ENCODE results near the gene CDH4. TPM values are rescaled to one million over a fixed set of nuclear protein-coding genes. Genes with fewer than 3 reads are reported as not detected.

The CDH4 gene
- total RNA-seq, 1 experiment from 2014 or later = 5.3 TPM

GRCh38 chr20:61438285-61438684 is 186.2 kb downstream of the CDH4 start:
- CTCF ChIA-PET = no interaction called here
- no peak for TF ChIP-seq TEAD4 (CRISPR knock-in tag; IDR thresholded peaks at IDR 0.05)
- DNase-seq (ENCODE audit: low spot score) = no peak
- H3K27me3 Mint-ChIP-seq (ENCODE audit: low read depth) = peaks cover 6% of the 10 kb centered on the region
- peak overlapping the region; percentile 99 for H3K27ac Mint-ChIP-seq
- no peak for ATAC-seq
- H3K4me3 Mint-ChIP-seq = peak overlapping the region; percentile 12
- peaks cover 70% of the 10 kb centered on the region for H3K4me1 Mint-ChIP-seq
- H3K9me3 Mint-ChIP-seq = peaks cover 5% of the 10 kb centered on the region
- H3K36me3 Mint-ChIP-seq = peaks cover 2% of the 10 kb centered on the region; the same call in 1 of the 2 replicates
- POLR2A ChIA-PET = interaction anchor here (0.6 kb wide), 1 partner anchor 58 kb away, joined by 4 read pairs; no protein-coding TSS in a partner anchor

DNA sequence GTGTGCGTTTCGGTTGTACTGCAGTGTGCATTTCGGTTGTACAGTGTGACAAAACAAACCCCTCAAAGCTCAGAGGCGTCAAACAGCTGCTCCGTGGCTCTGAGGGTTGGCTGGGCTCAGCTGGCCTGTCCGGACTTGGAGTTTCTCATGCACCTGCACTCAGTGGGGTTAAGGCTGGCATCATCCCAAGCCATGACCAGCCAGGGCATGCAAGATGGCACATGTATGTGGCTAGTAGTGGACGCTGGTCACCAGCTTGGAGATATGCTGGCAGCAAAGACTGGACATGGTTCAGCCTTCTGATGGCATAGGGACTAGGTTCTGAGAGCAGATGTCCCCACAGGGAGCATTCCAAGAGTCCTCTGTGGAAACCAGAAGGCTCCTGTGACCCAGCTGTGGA is 187.2 kb downstream of the CDH4 start:
- H3K4me3 Mint-ChIP-seq = no peak overlapping the region
- H3K27me3 Mint-ChIP-seq (ENCODE audit: low read depth) = peaks cover 6% of the 10 kb centered on the region
- DNase-seq (ENCODE audit: low spot score) = no peak
- H3K36me3 Mint-ChIP-seq = peaks cover 2% of the 10 kb centered on the region; the same call in 1 of the 2 replicates
- H3K4me1 Mint-ChIP-seq = peaks cover 61% of the 10 kb centered on the region
- CTCF ChIA-PET = no interaction called here
- no peak for TF ChIP-seq NFATC4 (CRISPR knock-in tag; IDR thresholded peaks at IDR 0.05)
- TF ChIP-seq, protein P1, sequence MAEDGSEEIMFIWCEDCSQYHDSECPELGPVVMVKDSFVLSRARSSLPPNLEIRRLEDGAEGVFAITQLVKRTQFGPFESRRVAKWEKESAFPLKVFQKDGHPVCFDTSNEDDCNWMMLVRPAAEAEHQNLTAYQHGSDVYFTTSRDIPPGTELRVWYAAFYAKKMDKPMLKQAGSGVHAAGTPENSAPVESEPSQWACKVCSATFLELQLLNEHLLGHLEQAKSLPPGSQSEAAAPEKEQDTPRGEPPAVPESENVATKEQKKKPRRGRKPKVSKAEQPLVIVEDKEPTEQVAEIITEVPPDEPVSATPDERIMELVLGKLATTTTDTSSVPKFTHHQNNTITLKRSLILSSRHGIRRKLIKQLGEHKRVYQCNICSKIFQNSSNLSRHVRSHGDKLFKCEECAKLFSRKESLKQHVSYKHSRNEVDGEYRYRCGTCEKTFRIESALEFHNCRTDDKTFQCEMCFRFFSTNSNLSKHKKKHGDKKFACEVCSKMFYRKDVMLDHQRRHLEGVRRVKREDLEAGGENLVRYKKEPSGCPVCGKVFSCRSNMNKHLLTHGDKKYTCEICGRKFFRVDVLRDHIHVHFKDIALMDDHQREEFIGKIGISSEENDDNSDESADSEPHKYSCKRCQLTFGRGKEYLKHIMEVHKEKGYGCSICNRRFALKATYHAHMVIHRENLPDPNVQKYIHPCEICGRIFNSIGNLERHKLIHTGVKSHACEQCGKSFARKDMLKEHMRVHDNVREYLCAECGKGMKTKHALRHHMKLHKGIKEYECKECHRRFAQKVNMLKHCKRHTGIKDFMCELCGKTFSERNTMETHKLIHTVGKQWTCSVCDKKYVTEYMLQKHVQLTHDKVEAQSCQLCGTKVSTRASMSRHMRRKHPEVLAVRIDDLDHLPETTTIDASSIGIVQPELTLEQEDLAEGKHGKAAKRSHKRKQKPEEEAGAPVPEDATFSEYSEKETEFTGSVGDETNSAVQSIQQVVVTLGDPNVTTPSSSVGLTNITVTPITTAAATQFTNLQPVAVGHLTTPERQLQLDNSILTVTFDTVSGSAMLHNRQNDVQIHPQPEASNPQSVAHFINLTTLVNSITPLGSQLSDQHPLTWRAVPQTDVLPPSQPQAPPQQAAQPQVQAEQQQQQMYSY (CRISPR knock-in tag; IDR thresholded peaks at IDR 0.05) = no peak
- TF ChIP-seq ZNF263 (CRISPR knock-in tag; IDR thresholded peaks at IDR 0.05; ENCODE audit: low read depth) = no peak
- TF ChIP-seq RORB (CRISPR knock-in tag; IDR thresholded peaks at IDR 0.05) = no peak
- no peak for TF ChIP-seq SOX15 (CRISPR knock-in tag; IDR thresholded peaks at IDR 0.05)
- TF ChIP-seq, protein P2, sequence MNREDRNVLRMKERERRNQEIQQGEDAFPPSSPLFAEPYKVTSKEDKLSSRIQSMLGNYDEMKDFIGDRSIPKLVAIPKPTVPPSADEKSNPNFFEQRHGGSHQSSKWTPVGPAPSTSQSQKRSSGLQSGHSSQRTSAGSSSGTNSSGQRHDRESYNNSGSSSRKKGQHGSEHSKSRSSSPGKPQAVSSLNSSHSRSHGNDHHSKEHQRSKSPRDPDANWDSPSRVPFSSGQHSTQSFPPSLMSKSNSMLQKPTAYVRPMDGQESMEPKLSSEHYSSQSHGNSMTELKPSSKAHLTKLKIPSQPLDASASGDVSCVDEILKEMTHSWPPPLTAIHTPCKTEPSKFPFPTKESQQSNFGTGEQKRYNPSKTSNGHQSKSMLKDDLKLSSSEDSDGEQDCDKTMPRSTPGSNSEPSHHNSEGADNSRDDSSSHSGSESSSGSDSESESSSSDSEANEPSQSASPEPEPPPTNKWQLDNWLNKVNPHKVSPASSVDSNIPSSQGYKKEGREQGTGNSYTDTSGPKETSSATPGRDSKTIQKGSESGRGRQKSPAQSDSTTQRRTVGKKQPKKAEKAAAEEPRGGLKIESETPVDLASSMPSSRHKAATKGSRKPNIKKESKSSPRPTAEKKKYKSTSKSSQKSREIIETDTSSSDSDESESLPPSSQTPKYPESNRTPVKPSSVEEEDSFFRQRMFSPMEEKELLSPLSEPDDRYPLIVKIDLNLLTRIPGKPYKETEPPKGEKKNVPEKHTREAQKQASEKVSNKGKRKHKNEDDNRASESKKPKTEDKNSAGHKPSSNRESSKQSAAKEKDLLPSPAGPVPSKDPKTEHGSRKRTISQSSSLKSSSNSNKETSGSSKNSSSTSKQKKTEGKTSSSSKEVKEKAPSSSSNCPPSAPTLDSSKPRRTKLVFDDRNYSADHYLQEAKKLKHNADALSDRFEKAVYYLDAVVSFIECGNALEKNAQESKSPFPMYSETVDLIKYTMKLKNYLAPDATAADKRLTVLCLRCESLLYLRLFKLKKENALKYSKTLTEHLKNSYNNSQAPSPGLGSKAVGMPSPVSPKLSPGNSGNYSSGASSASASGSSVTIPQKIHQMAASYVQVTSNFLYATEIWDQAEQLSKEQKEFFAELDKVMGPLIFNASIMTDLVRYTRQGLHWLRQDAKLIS (CRISPR knock-in tag; IDR thresholded peaks at IDR 0.05; ENCODE audit: borderline replicate concordance) = no peak
- TF ChIP-seq, protein P3, sequence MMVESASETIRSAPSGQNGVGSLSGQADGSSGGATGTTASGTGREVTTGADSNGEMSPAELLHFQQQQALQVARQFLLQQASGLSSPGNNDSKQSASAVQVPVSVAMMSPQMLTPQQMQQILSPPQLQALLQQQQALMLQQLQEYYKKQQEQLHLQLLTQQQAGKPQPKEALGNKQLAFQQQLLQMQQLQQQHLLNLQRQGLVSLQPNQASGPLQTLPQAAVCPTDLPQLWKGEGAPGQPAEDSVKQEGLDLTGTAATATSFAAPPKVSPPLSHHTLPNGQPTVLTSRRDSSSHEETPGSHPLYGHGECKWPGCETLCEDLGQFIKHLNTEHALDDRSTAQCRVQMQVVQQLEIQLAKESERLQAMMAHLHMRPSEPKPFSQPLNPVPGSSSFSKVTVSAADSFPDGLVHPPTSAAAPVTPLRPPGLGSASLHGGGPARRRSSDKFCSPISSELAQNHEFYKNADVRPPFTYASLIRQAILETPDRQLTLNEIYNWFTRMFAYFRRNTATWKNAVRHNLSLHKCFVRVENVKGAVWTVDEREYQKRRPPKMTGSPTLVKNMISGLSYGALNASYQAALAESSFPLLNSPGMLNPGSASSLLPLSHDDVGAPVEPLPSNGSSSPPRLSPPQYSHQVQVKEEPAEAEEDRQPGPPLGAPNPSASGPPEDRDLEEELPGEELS (CRISPR knock-in tag; IDR thresholded peaks at IDR 0.05) = no peak
- TF ChIP-seq TP53 (CRISPR knock-in tag; IDR thresholded peaks at IDR 0.05) = no peak
- TF ChIP-seq MYBL2 (CRISPR knock-in tag; IDR thresholded peaks at IDR 0.05) = no peak
- TF ChIP-seq, protein P4, sequence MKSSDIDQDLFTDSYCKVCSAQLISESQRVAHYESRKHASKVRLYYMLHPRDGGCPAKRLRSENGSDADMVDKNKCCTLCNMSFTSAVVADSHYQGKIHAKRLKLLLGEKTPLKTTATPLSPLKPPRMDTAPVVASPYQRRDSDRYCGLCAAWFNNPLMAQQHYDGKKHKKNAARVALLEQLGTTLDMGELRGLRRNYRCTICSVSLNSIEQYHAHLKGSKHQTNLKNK (CRISPR knock-in tag; IDR thresholded peaks at IDR 0.05) = no peak
- no peak for TF ChIP-seq GABPB1 (CRISPR knock-in tag; IDR thresholded peaks at IDR 0.05)
- TF ChIP-seq ETV6 (CRISPR knock-in tag; IDR thresholded peaks at IDR 0.05) = no peak
- TF ChIP-seq ZNF219 (CRISPR knock-in tag; IDR thresholded peaks at IDR 0.05; ENCODE audit: borderline replicate concordance) = no peak
- TF ChIP-seq ZNF281 (CRISPR knock-in tag; IDR thresholded peaks at IDR 0.05) = no peak
- POLR2A ChIA-PET = no interaction called here
- H3K9me3 Mint-ChIP-seq = peaks cover 5% of the 10 kb centered on the region
- ATAC-seq = no peak
- peak overlapping the region; percentile 99; the same call in 1 of the 2 replicates for H3K27ac Mint-ChIP-seq
